ENCODE measurements around the gene ATP4A.

GRCh38 chr19:35528218-35529038 lies 35.0 kb downstream of the ATP4A start, which contains the start of gene SBSN:
- no peak for TF ChIP-seq POLR2AphosphoS5 (IDR thresholded peaks at IDR 0.05)
- TF ChIP-seq POLR2A (IDR thresholded peaks at IDR 0.05) = no peak
- no peak for TF ChIP-seq CTCF (IDR thresholded peaks at IDR 0.05)
